ENCODE results near the gene SLC2A1. TPM values are rescaled to one million over a fixed set of nuclear protein-coding genes. Genes with fewer than 3 reads are reported as not detected.

Gene SLC2A1
- total and polyA plus RNA-seq, 7 donors: 1.1 to 3.8 (median 2.1) TPM

GRCh38 chr1:42928859-42929258 is 29.8 kb downstream of the SLC2A1 start:
- Histone ChIP-seq H3K4me1 (no peaks in the 10 kb centered on the region), H3K9me3 (no peaks in the 10 kb centered on the region), H3K27me3 (ENCODE audit: insufficient read depth in 3 of 3, low read length in 2 of 3) (peaks cover 0 to 6% (median 0%) of the 10 kb centered on the region in 3 donors), H3K36me3 (ENCODE audit: insufficient read depth in 1 of 2, low read depth in 1 of 2) (no peaks in the 10 kb centered on the region), H3K4me3 (no peak overlapping the region), H3K27ac (no peak overlapping the region)
- no peak for TF ChIP-seq CTCF (IDR thresholded peaks at IDR 0.05)
- 77 to 83% (median 78%) methylated on average over 13 of the region's 13 CpGs for WGBS, 3 donors
- intact Hi-C loops (cut with DNase I): no loop called here
- DNase-seq (no peak), ATAC-seq (no peak)

GRCh38 chr1:42927920-42928505 is 30.7 kb downstream of the SLC2A1 start:
- no peaks in the 10 kb centered on the region for H3K36me3 ChIP-seq (ENCODE audit: insufficient read depth in 1 of 2, low read depth in 1 of 2)
- intact Hi-C loops (cut with DNase I): no loop called here
- H3K4me1 ChIP-seq: no peaks in the 10 kb centered on the region
- no peak for DNase-seq
- no peak for TF ChIP-seq CTCF (IDR thresholded peaks at IDR 0.05)
- 65 to 74% (median 73%) methylated on average over 10 of the region's 10 CpGs for WGBS, 3 donors
- H3K9me3 ChIP-seq: no peaks in the 10 kb centered on the region
- no peak overlapping the region for H3K27ac ChIP-seq
- H3K27me3 ChIP-seq (ENCODE audit: insufficient read depth in 3 of 3, low read length in 2 of 3): peaks cover 0 to 6% (median 0%) of the 10 kb centered on the region in 3 donors
- no peak for ATAC-seq
- H3K4me3 ChIP-seq: no peak overlapping the region

GRCh38 chr1:42927274-42927841 is 31.3 kb downstream of the SLC2A1 start:
- intact Hi-C loops (cut with DNase I): no loop called here
- H3K9me3 ChIP-seq: no peaks in the 10 kb centered on the region
- DNase-seq (no peak), ATAC-seq (no peak)
- no peak overlapping the region for H3K4me3 ChIP-seq
- H3K27ac ChIP-seq: no peak overlapping the region
- H3K4me1 ChIP-seq: no peaks in the 10 kb centered on the region
- TF ChIP-seq CTCF (IDR thresholded peaks at IDR 0.05): no peak
- WGBS, 3 donors: 91 to 95% (median 91%) methylated on average over 8 of the region's 8 CpGs
- H3K27me3 ChIP-seq (ENCODE audit: insufficient read depth in 3 of 3, low read length in 2 of 3): peaks cover 0 to 6% (median 0%) of the 10 kb centered on the region in 3 donors
- no peaks in the 10 kb centered on the region for H3K36me3 ChIP-seq (ENCODE audit: insufficient read depth in 1 of 2, low read depth in 1 of 2)

- intact Hi-C loops (cut with DNase I): no loop called here
Measured at GRCh38 chr1:42926879-42927242, 31.8 kb downstream of the SLC2A1 start.

More at GRCh38 chr1:42926879-42927242, 31.8 kb downstream of the SLC2A1 start:
- 89 to 92% (median 90%) methylated on average over 11 of the region's 11 CpGs for WGBS, 3 donors
- Histone ChIP-seq H3K27me3 (ENCODE audit: insufficient read depth in 3 of 3, low read length in 2 of 3) (peaks cover 0 to 6% (median 0%) of the 10 kb centered on the region in 3 donors), H3K27ac (no peak overlapping the region), H3K4me1 (no peaks in the 10 kb centered on the region), H3K4me3 (no peak overlapping the region), H3K36me3 (ENCODE audit: insufficient read depth in 1 of 2, low read depth in 1 of 2) (no peaks in the 10 kb centered on the region), H3K9me3 (no peaks in the 10 kb centered on the region)
- TF ChIP-seq CTCF (IDR thresholded peaks at IDR 0.05): no peak
- ATAC-seq (no peak), DNase-seq (no peak)
